ENCODE measurements around the gene STX1B. TPM values are rescaled to one million over a fixed set of nuclear protein-coding genes. Genes with fewer than 3 reads are reported as not detected.
"Not testable (repeated sequence)": the region's sequence is repeated elsewhere in the genome, so short reads cannot be mapped to it uniquely, and the experiment has no call there.

Gene STX1B
- total RNA-seq, 1 donor from 2014 or later = 1.6 TPM

DNA sequence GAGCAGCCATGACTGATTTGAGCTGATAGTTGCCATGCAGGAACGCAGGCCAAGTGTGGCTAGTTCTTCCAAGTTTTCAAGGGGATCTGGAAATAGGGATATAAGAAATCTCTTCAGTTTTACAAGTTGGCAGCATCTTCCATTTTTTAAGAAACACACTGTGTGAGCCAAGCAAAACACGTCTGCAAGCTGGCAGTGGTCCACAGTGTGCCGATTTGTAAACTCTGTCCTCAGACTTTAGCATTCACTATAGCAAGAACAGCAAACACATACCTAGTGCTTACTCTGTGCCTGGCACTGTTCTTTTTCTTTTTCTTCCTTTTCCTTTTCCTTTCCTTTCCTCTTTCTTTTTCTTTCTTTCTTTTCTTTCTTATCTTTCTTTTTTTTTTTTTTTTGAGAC lies 58.7 kb downstream of the STX1B start:
- peak; percentile 83 for DNase-seq (ENCODE audit: low spot score)

DNA sequence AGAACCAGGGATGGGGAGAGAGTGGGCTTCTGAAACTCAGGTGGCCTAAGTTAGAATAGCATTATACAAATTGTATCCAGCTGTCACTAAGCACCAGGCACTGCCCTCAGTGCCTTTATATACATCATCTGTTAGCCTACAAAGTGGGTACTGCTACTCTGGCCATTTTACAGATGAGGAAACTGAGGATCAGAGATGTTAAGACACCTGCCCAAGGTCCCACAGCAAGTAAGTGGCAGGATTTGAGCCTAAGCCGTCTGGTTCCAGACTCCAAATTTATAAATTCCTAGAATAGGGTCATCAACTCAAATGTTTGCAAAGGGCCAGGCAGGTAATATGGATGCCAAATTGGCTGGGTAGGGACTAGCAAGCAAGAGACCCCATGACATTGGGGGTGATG lies 59.2 kb downstream of the STX1B start:
- no peak for DNase-seq (ENCODE audit: low spot score)

- no peak for DNase-seq (ENCODE audit: low spot score)
Observed at GRCh38 chr16:30950516-30951065, 59.8 kb downstream of the STX1B start.

GRCh38 chr16:30949650-30950515 lies 60.6 kb downstream of the STX1B start:
- peak; percentile 92 for DNase-seq (ENCODE audit: low spot score)

GRCh38 chr16:30948667-30949649 lies 61.5 kb downstream of the STX1B start, which contains the start of gene ORAI3:
TSS of gene ORAI3 (plus strand) at chr16:30949068. CDS start at chr16:30949290, 222 bp downstream.
- peak; percentile 84 for DNase-seq (ENCODE audit: low spot score)

GRCh38 chr16:30947859-30948666 lies 62.4 kb downstream of the STX1B start:
- DNase-seq (ENCODE audit: low spot score) = peak; percentile 94

GRCh38 chr16:30947541-30947858 lies 62.9 kb downstream of the STX1B start:
- DNase-seq (ENCODE audit: low spot score) = no peak

DNA sequence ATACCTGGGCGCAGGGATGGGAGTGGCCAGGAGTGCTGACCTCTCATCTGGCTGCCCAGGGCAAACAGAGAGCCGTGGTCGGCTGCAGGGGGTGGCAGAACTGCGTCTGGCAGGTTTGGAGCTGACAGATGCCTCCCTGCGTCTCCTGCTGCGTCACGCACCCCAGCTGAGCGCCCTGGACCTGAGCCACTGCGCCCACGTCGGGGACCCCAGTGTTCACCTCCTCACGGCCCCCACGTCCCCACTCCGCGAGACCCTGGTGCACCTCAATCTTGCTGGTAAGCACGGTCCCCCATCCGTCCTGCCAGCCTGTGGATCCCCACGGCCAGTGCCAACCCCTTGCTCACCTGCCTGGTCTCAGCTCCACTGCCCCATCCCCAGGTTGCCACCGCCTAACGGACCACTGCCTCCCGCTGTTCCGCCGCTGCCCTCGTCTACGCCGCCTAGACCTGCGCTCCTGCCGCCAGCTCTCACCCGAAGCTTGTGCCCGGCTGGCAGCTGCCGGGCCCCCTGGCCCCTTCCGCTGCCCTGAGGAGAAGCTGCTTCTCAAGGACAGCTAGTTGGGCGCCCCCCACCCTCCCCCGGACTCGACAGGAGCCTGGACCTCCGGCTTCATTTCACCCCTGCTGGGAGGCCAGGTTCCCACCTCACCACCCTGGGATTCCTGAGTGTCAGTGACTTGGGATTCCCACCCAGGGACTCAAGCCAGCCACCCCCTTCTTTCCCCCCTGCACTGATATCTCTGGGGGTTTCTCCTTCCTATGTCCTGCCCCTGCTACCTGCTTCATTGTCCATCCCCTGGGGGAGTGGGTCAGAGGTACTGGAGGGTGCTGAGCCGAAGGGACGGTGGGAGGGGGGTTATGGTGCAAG lies 63.5 kb downstream of the STX1B start:
- DNase-seq (ENCODE audit: low spot score) = no peak

DNA sequence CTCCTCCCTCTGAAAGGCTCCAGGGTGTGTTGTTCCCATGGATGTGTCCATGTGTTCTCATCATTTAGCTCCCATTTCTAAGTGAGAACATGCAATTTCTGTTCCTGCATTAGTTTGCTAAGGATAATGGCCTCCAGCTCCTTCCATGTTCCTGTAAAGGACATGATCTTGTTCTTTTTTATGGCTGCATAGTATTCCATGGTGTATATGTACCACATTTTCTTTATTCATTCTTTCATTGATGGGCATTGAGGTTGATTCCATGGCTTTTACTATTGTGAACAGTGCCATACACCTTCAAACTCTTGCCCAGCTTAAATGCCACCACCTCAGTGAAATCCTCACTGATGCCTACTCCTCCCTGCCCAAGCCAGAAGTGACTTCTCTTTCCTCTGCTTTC lies 66.1 kb downstream of the STX1B start:
- DNase-seq (ENCODE audit: low spot score) = no peak

GRCh38 chr16:30942426-30942806 lies 68.0 kb downstream of the STX1B start:
- DNase-seq (ENCODE audit: low spot score) = no peak

- DNase-seq (ENCODE audit: low spot score) = peak; percentile 81
Observed at GRCh38 chr16:30941600-30942425, 68.6 kb downstream of the STX1B start.

GRCh38 chr16:30939571-30939970 lies 70.9 kb downstream of the STX1B start:
- DNase-seq (ENCODE audit: low spot score) = not testable (repeated sequence)

Other genes starting within 250 kb of the STX1B start
- gene CFAP119, start 248.6 kb downstream of the STX1B start, total RNA-seq = 8.7 TPM
- 133 TPM for gene RNF40, start 248.3 kb downstream of the STX1B start, total RNA-seq
- 21.6 TPM for gene ZNF629, start 223.4 kb downstream of the STX1B start, total RNA-seq
- 35.9 TPM for gene BCL7C, start 116.6 kb downstream of the STX1B start, total RNA-seq
- 8.2 TPM for gene CTF1, start 114.0 kb downstream of the STX1B start, total RNA-seq
- gene FBXL19, start 87.1 kb downstream of the STX1B start, total RNA-seq = 25.7 TPM
- 25.9 TPM for gene ORAI3, start 61.6 kb downstream of the STX1B start, total RNA-seq
- gene SETD1A, start 52.9 kb downstream of the STX1B start, total RNA-seq = 19.6 TPM
- 14.8 TPM for gene HSD3B7, start 25.4 kb downstream of the STX1B start, total RNA-seq
- 55.0 TPM for gene STX4, start 22.9 kb upstream of the STX1B start, total RNA-seq
- gene ZNF668, start 63.6 kb upstream of the STX1B start, total RNA-seq = 12.8 TPM
- 18.3 TPM for gene ZNF646, start 63.8 kb upstream of the STX1B start, total RNA-seq
- 1.2 TPM for gene PRSS53, start 78.3 kb upstream of the STX1B start, total RNA-seq
- gene VKORC1, start 84.2 kb upstream of the STX1B start, total RNA-seq = 42.1 TPM
- gene BCKDK, start 97.7 kb upstream of the STX1B start, total RNA-seq = 29.8 TPM
- 77.9 TPM for gene KAT8, start 107.0 kb upstream of the STX1B start, total RNA-seq
- 17.0 TPM for gene PRSS8, start 125.1 kb upstream of the STX1B start, total RNA-seq
- 1.1 TPM for gene PRSS36, start 139.4 kb upstream of the STX1B start, total RNA-seq
- 390 TPM for gene FUS, start 169.5 kb upstream of the STX1B start, total RNA-seq
- 39.6 TPM for gene PYCARD, start 192.1 kb upstream of the STX1B start, total RNA-seq
- gene TRIM72, start 203.5 kb upstream of the STX1B start, total RNA-seq = not detected
- not detected for gene PYDC1, start 206.5 kb upstream of the STX1B start, total RNA-seq
- gene ITGAM, start 249.3 kb upstream of the STX1B start, total RNA-seq = 4.4 TPM